Measurements from ENCODE around the gene CCDC85C.

The CCDC85C gene

GRCh38 chr14:99604766-99605298 lies 825 bp upstream of the CCDC85C start:
- no peak for DNase-seq

- peak; percentile 98 for DNase-seq
Measured at GRCh38 chr14:99604278-99604765, 315 bp upstream of the CCDC85C start.

- no peak for DNase-seq
Measured at GRCh38 chr14:99602788-99603415, 1.1 kb downstream of the CCDC85C start.

- DNase-seq = peak; percentile 49
Measured at GRCh38 chr14:99602054-99602787, 1.8 kb downstream of the CCDC85C start.

- DNase-seq = no peak
Measured at GRCh38 chr14:99601361-99601831, 2.6 kb downstream of the CCDC85C start.

- no peak for DNase-seq
Measured at GRCh38 chr14:99600232-99600888, 3.6 kb downstream of the CCDC85C start.

- no peak for DNase-seq
Measured at GRCh38 chr14:99599393-99599792, 4.6 kb downstream of the CCDC85C start.

GRCh38 chr14:99598774-99599173 lies 5.2 kb downstream of the CCDC85C start:
- peak; percentile 82 for DNase-seq

- DNase-seq = peak; percentile 51
Measured at GRCh38 chr14:99597911-99598600, 6.0 kb downstream of the CCDC85C start.

GRCh38 chr14:99596772-99597171 lies 7.2 kb downstream of the CCDC85C start:
- DNase-seq = no peak

- no peak for DNase-seq
Measured at GRCh38 chr14:99596071-99596627, 7.9 kb downstream of the CCDC85C start.

- DNase-seq = no peak
Measured at GRCh38 chr14:99595524-99595923, 8.5 kb downstream of the CCDC85C start.

GRCh38 chr14:99595034-99595433 lies 9.0 kb downstream of the CCDC85C start:
- no peak for DNase-seq

GRCh38 chr14:99593971-99594841 lies 9.8 kb downstream of the CCDC85C start:
- no peak for DNase-seq

- peak; percentile 90 for DNase-seq
Measured at GRCh38 chr14:99592933-99593753, 10.9 kb downstream of the CCDC85C start.

- no peak for DNase-seq
Measured at GRCh38 chr14:99592394-99592793, 11.6 kb downstream of the CCDC85C start.

- DNase-seq = peak; percentile 82
Measured at GRCh38 chr14:99590746-99591555, 13.1 kb downstream of the CCDC85C start.

- peak; percentile 35 for DNase-seq
Measured at GRCh38 chr14:99589651-99590530, 14.1 kb downstream of the CCDC85C start.

All from eye (tissue), 1 donor.